DND-41 (cell line): ENCODE measurements around the gene TNS1.

ENCODE experiments used
- CTCF ChIP-seq: IDR thresholded peaks from 2 replicates; pipeline ENCODE4 v1.5.1; 2012; ENCODE audit warnings: borderline replicate concordance, low read length, moderate library complexity, mild to moderate bottlenecking; ENCODE audit not compliant: poor library complexity, severe bottlenecking; ENCODE audit errors: extremely low read depth
- EZH2 ChIP-seq: IDR thresholded peaks from 3 replicates; pipeline ENCODE4 v1.6.1; 2012; ENCODE audit warnings: borderline replicate concordance, low read depth, mild to moderate bottlenecking, moderate library complexity, low read length, inconsistent platforms; ENCODE audit not compliant: severe bottlenecking

GRCh38 chr2:218013289-218013688 is 10.5 kb upstream of the TNS1 start:
- no peak for TF ChIP-seq CTCF
- no peak for TF ChIP-seq EZH2
